HepG2 (cell line): ENCODE results near the gene CHST10. TPM values are rescaled to one million over a fixed set of nuclear protein-coding genes. Genes with fewer than 3 reads are reported as not detected.

Experiments
- BORCS8-MEF2B ChIP-seq: sonication (generic); formaldehyde crosslinking; IDR thresholded peaks from 2 replicates; pipeline ENCODE4 v1.8.0; 2022; ENCODE audit warnings: mild to moderate bottlenecking, missing genetic modification reagents
- HNF4A ChIP-seq: sonication (generic); formaldehyde crosslinking; IDR thresholded peaks from 2 replicates; pipeline ENCODE4 v1.4.0; 2020; ENCODE audit warnings: missing genetic modification reagents
- NR2F1 ChIP-seq, 2 experiments: fragments of 450-650 bp in 1 of 2; formaldehyde crosslinking in 1 of 2; IDR thresholded peaks; 2 replicates each; pipeline versions ENCODE4 v1.5.0 to v1.6.1; 2016 to 2020; ENCODE audit warnings: mild to moderate bottlenecking in 1 of 2, missing compliant biosample characterization in 1 of 2, missing genetic modification reagents in 1 of 2, moderate library complexity in 1 of 2
- TEAD2 ChIP-seq: sonication (generic); formaldehyde crosslinking; IDR thresholded peaks from 2 replicates; pipeline ENCODE4 v1.9.0; 2021; ENCODE audit warnings: missing genetic modification reagents
- ZNF224 ChIP-seq: sonication (generic); formaldehyde crosslinking; IDR thresholded peaks from 2 replicates; pipeline ENCODE4 v1.5.0; 2020; ENCODE audit warnings: mild to moderate bottlenecking, missing genetic modification reagents
- ZNF251 ChIP-seq: sonication (generic); formaldehyde crosslinking; IDR thresholded peaks from 2 replicates; pipeline ENCODE4 v1.9.0; 2021; ENCODE audit warnings: mild to moderate bottlenecking, missing genetic modification reagents
- ZNF460 ChIP-seq: sonication (generic); formaldehyde crosslinking; IDR thresholded peaks from 2 replicates; pipeline ENCODE4 v1.5.1; 2020; ENCODE audit warnings: missing genetic modification reagents, mild to moderate bottlenecking, borderline replicate concordance
- ZNF782 ChIP-seq: sonication (generic); formaldehyde crosslinking; IDR thresholded peaks from 2 replicates; pipeline ENCODE4 v1.4.0; 2020; ENCODE audit warnings: missing genetic modification reagents, mild to moderate bottlenecking, borderline replicate concordance
- polyA plus RNA-seq, 8 experiments: library from polyadenylated mRNA; depleted of rRNA in 3 of 8; stranded (reverse) in 7 of 8; unstranded in 1 of 8; fragments of >200 nt; fragmentation: Illumina TruSeq in 4 of 8; extraction: Trizol in 4 of 8; gene quantifications; 2 replicates each; pipeline versions ENCODE4 v1.2.1 to v1.2.3, GENCODE V29; 2011 to 2016; ENCODE audit warnings: low read depth in 4 of 8, missing spikeins in 1 of 8, mixed read lengths in 1 of 8; ENCODE audit not compliant: insufficient read depth in 1 of 8
- total RNA-seq, 5 experiments: library from RNA; depleted of rRNA; stranded (reverse); fragments of >200 nt; fragmentation: Illumina TruSeq; extraction: Trizol; gene quantifications; 2 replicates each; pipeline ENCODE4 v1.2.3, GENCODE V29; 2016; ENCODE audit warnings: low read depth in 1 of 5
- TF ChIP-seq, protein P1 (sequence below): sonication (generic); formaldehyde crosslinking; IDR thresholded peaks from 2 replicates; pipeline ENCODE4 v1.8.0; 2022; ENCODE audit warnings: mild to moderate bottlenecking, missing genetic modification reagents, moderate library complexity
- TF ChIP-seq, protein P2 (sequence below): sonication (generic); formaldehyde crosslinking; IDR thresholded peaks from 2 replicates; pipeline ENCODE4 v1.5.1; 2020; ENCODE audit warnings: mild to moderate bottlenecking, missing genetic modification reagents
- TF ChIP-seq, protein P3 (sequence below): sonication (generic); formaldehyde crosslinking; IDR thresholded peaks from 2 replicates; pipeline ENCODE4 v1.4.0; 2020; ENCODE audit warnings: missing genetic modification reagents
- TF ChIP-seq, protein P4 (sequence below): IDR thresholded peaks from 2 replicates; pipeline ENCODE4 v1.4.0; 2020; ENCODE audit warnings: mild to moderate bottlenecking, missing genetic modification reagents
- TF ChIP-seq, protein P5 (sequence below): sonication (generic); formaldehyde crosslinking; IDR thresholded peaks from 2 replicates; pipeline ENCODE4 v1.4.0; 2020; ENCODE audit warnings: missing genetic modification reagents

The CHST10 gene
- total and polyA plus RNA-seq, 2 of the 13 experiments (the other 11 are each of a cell fraction or from before 2014, with no cell fraction given): 10.5 to 14.2 TPM

DNA sequence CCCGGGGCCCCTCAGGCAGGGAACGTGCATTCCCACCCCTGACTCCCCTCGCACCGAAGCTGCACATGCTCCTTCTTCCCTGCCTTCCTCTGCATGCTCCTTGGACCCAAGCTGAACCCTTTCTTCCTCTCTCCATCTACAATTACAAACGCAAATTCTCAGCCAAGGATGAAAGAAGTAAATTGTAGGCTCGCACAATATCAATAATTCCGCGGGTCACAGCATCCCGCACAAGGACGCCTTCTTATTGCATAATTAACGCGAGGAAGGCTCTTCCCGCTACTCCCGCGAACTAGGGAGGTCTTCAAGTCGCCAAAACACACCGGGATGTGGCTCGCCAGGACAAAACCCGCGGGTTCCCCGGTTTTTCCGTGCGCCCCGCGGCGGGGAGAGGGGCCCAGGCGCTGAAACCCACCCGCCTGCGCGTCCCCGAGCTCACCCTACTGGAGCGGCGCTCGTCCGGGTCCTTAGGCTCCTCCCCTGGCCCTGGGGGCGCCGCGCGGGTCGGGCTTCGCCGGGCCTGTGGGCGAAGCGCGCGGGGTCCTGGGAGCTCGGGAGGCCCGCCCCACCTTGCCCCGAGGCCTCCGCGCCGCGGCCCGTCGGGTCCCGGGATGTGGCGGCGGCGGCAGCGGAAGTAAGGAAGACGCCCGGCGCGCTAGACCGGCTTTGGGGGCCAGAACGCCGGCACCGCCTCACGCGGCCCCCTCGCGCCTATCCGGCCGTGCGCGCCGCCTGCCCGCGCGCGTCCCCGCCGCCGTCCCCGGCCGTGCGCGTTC, at the start of gene CHST10 (continued):
- TF ChIP-seq, protein P1, sequence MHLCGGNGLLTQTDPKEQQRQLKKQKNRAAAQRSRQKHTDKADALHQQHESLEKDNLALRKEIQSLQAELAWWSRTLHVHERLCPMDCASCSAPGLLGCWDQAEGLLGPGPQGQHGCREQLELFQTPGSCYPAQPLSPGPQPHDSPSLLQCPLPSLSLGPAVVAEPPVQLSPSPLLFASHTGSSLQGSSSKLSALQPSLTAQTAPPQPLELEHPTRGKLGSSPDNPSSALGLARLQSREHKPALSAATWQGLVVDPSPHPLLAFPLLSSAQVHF (CRISPR knock-in tag): no peak
- TF ChIP-seq, protein P2, sequence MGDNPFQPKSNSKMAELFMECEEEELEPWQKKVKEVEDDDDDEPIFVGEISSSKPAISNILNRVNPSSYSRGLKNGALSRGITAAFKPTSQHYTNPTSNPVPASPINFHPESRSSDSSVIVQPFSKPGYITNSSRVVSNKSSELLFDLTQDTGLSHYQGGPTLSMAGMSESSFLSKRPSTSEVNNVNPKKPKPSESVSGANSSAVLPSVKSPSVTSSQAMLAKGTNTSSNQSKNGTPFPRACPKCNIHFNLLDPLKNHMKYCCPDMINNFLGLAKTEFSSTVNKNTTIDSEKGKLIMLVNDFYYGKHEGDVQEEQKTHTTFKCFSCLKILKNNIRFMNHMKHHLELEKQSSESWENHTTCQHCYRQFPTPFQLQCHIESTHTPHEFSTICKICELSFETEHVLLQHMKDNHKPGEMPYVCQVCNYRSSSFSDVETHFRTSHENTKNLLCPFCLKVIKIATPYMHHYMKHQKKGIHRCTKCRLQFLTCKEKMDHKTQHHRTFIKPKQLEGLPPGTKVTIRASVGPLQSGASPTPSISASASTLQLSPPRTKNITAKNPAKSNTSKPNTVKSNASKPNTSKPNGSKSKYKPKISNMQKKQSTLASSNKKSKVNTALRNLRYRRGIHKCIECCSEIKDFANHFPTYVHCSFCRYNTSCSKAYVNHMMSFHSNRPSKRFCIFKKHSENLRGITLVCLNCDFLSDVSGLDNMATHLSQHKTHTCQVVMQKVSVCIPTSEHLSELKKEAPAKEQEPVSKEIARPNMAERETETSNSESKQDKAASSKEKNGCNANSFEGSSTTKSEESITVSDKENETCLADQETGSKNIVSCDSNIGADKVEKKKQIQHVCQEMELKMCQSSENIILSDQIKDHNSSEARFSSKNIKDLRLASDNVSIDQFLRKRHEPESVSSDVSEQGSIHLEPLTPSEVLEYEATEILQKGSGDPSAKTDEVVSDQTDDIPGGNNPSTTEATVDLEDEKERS (CRISPR knock-in tag): peak; percentile 56; the same call in 1 of the 2 replicates
- TF ChIP-seq, protein P3, sequence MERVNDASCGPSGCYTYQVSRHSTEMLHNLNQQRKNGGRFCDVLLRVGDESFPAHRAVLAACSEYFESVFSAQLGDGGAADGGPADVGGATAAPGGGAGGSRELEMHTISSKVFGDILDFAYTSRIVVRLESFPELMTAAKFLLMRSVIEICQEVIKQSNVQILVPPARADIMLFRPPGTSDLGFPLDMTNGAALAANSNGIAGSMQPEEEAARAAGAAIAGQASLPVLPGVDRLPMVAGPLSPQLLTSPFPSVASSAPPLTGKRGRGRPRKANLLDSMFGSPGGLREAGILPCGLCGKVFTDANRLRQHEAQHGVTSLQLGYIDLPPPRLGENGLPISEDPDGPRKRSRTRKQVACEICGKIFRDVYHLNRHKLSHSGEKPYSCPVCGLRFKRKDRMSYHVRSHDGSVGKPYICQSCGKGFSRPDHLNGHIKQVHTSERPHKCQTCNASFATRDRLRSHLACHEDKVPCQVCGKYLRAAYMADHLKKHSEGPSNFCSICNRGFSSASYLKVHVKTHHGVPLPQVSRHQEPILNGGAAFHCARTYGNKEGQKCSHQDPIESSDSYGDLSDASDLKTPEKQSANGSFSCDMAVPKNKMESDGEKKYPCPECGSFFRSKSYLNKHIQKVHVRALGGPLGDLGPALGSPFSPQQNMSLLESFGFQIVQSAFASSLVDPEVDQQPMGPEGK: peak; percentile 68
- TF ChIP-seq HNF4A (CRISPR knock-in tag) (peak; percentile 34; the same call in 1 of the 2 replicates), TEAD2 (CRISPR knock-in tag) (peak; percentile 11; the same call in 1 of the 2 replicates), ZNF460 (CRISPR knock-in tag) (no peak), ZNF224 (CRISPR knock-in tag) (no peak), BORCS8-MEF2B (CRISPR knock-in tag) (0 out of 2 replicates have a peak, but pooled peaks have one; percentile 42), ZNF782 (CRISPR knock-in tag) (no peak), NR2F1 (CRISPR knock-in tag; IDR thresholded peaks at IDR 0.05) (peak in 1 of 2 experiments; percentile 27; a peak in 1 of 4 replicates), ZNF251 (CRISPR knock-in tag) (no peak)
- TF ChIP-seq, protein P4, sequence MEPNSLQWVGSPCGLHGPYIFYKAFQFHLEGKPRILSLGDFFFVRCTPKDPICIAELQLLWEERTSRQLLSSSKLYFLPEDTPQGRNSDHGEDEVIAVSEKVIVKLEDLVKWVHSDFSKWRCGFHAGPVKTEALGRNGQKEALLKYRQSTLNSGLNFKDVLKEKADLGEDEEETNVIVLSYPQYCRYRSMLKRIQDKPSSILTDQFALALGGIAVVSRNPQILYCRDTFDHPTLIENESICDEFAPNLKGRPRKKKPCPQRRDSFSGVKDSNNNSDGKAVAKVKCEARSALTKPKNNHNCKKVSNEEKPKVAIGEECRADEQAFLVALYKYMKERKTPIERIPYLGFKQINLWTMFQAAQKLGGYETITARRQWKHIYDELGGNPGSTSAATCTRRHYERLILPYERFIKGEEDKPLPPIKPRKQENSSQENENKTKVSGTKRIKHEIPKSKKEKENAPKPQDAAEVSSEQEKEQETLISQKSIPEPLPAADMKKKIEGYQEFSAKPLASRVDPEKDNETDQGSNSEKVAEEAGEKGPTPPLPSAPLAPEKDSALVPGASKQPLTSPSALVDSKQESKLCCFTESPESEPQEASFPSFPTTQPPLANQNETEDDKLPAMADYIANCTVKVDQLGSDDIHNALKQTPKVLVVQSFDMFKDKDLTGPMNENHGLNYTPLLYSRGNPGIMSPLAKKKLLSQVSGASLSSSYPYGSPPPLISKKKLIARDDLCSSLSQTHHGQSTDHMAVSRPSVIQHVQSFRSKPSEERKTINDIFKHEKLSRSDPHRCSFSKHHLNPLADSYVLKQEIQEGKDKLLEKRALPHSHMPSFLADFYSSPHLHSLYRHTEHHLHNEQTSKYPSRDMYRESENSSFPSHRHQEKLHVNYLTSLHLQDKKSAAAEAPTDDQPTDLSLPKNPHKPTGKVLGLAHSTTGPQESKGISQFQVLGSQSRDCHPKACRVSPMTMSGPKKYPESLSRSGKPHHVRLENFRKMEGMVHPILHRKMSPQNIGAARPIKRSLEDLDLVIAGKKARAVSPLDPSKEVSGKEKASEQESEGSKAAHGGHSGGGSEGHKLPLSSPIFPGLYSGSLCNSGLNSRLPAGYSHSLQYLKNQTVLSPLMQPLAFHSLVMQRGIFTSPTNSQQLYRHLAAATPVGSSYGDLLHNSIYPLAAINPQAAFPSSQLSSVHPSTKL: peak; percentile 39; the same call in 1 of the 2 replicates
- TF ChIP-seq, protein P5, sequence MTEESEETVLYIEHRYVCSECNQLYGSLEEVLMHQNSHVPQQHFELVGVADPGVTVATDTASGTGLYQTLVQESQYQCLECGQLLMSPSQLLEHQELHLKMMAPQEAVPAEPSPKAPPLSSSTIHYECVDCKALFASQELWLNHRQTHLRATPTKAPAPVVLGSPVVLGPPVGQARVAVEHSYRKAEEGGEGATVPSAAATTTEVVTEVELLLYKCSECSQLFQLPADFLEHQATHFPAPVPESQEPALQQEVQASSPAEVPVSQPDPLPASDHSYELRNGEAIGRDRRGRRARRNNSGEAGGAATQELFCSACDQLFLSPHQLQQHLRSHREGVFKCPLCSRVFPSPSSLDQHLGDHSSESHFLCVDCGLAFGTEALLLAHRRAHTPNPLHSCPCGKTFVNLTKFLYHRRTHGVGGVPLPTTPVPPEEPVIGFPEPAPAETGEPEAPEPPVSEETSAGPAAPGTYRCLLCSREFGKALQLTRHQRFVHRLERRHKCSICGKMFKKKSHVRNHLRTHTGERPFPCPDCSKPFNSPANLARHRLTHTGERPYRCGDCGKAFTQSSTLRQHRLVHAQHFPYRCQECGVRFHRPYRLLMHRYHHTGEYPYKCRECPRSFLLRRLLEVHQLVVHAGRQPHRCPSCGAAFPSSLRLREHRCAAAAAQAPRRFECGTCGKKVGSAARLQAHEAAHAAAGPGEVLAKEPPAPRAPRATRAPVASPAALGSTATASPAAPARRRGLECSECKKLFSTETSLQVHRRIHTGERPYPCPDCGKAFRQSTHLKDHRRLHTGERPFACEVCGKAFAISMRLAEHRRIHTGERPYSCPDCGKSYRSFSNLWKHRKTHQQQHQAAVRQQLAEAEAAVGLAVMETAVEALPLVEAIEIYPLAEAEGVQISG (CRISPR knock-in tag): peak; percentile 30; the same call in 1 of the 2 replicates
